ENCODE measurements around the gene NKX2-8.

DNA sequence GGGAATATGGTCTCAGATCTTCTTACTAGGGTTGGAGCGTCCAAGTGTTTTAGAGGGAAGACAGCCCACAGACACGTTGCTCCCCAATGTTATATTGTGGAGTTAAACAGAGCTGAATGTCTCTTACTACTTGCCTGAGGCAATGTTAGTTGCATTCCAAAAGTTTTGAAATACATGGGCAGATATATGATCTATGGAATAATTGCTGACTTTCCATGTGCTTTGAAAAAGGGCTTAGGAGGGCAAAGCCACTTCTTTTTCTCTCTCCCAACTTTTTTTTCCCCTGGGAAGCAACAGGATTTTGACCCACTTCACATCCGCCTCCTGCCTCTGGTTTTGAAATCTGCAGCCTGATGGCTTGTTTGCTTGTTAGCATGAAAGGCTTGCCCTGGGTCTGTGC lies 45.6 kb upstream of the NKX2-8 start:
- TF ChIP-seq, protein P1, sequence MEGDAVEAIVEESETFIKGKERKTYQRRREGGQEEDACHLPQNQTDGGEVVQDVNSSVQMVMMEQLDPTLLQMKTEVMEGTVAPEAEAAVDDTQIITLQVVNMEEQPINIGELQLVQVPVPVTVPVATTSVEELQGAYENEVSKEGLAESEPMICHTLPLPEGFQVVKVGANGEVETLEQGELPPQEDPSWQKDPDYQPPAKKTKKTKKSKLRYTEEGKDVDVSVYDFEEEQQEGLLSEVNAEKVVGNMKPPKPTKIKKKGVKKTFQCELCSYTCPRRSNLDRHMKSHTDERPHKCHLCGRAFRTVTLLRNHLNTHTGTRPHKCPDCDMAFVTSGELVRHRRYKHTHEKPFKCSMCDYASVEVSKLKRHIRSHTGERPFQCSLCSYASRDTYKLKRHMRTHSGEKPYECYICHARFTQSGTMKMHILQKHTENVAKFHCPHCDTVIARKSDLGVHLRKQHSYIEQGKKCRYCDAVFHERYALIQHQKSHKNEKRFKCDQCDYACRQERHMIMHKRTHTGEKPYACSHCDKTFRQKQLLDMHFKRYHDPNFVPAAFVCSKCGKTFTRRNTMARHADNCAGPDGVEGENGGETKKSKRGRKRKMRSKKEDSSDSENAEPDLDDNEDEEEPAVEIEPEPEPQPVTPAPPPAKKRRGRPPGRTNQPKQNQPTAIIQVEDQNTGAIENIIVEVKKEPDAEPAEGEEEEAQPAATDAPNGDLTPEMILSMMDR (IDR thresholded peaks at IDR 0.05; ENCODE audit: low read length) = no peak
- TF ChIP-seq EZH2 (optimal IDR thresholded peaks at IDR 0.05; ENCODE audit: low read depth, low read length) (no peak), EZH2phosphoT487 (IDR thresholded peaks at IDR 0.05; ENCODE audit: low read length) (no peak)

All from MM.1S (cell line).